HEK293T (cell line): ENCODE results near the gene NANP.

Experiments
- CTBP1 ChIP-seq: fragments of 450-650 bp; IDR thresholded peaks from 2 replicates; pipeline ENCODE4 v1.6.1; 2016; ENCODE audit warnings: borderline replicate concordance
- ELF4 ChIP-seq: fragments of 450-650 bp; IDR thresholded peaks from 2 replicates; pipeline ENCODE4 v1.6.1; 2017; ENCODE audit warnings: antibody characterized with exemption
- FOXA1 ChIP-seq: fragments of 450-650 bp; IDR thresholded peaks from 2 replicates; pipeline ENCODE4 v1.6.1; 2016; ENCODE audit warnings: mild to moderate bottlenecking
- FOXK2 ChIP-seq: fragments of 450-650 bp; IDR thresholded peaks from 2 replicates; pipeline ENCODE4 v1.6.1; 2016; ENCODE audit warnings: mild to moderate bottlenecking
- FOXM1 ChIP-seq: fragments of 450-650 bp; IDR thresholded peaks from 2 replicates; pipeline ENCODE4 v1.6.1; 2017; ENCODE audit warnings: mild to moderate bottlenecking, borderline replicate concordance
- HDGF ChIP-seq: fragments of 450-650 bp; IDR thresholded peaks from 2 replicates; pipeline ENCODE4 v1.6.1; 2017; ENCODE audit warnings: antibody characterized with exemption, borderline replicate concordance
- LEF1 ChIP-seq: fragments of 450-650 bp; IDR thresholded peaks from 2 replicates; pipeline ENCODE4 v1.6.1; 2017; ENCODE audit warnings: mild to moderate bottlenecking, borderline replicate concordance
- SP1 ChIP-seq: fragments of 450-650 bp; IDR thresholded peaks from 2 replicates; pipeline ENCODE4 v1.6.1; 2017
- SUZ12 ChIP-seq: fragments of 450-650 bp; IDR thresholded peaks from 2 replicates; pipeline ENCODE4 v1.6.1; 2016; ENCODE audit warnings: mild to moderate bottlenecking
- TARDBP ChIP-seq: fragments of 450-650 bp; IDR thresholded peaks from 2 replicates; pipeline ENCODE4 v1.6.1; 2016

DNA sequence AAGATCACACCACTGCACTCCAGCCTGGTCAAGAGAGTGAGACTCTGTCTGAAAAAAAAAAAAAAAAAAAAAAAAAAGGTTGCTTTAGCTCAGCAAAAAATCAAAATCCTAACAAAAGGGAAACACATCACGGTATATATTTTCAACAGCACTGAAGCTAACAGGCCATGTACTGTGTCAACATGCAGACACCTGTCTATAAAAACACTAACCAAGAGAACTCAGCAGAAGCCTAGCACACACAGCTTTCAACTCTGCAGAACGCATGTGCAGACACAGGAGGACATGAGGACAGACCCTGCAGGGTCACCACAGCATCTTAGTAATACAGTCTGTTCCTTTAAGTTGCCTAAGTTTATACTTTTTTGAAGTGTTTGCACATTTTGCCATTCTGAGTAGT lies 52.0 kb downstream of the NANP start:
- no peak for TF ChIP-seq ELF4
- TF ChIP-seq FOXK2: no peak
- no peak for TF ChIP-seq FOXM1
- no peak for TF ChIP-seq SUZ12
- no peak for TF ChIP-seq CTBP1
- TF ChIP-seq SP1: no peak
- TF ChIP-seq HDGF: no peak
- no peak for TF ChIP-seq TARDBP
- no peak for TF ChIP-seq LEF1
- TF ChIP-seq FOXA1: no peak
